ENCODE data around the gene ZNF575.

The ZNF575 gene, protein sequence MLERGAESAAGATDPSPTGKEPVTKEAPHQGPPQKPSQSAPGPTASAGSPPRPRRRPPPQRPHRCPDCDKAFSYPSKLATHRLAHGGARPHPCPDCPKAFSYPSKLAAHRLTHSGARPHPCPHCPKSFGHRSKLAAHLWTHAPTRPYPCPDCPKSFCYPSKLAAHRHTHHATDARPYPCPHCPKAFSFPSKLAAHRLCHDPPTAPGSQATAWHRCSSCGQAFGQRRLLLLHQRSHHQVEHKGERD

DNA sequence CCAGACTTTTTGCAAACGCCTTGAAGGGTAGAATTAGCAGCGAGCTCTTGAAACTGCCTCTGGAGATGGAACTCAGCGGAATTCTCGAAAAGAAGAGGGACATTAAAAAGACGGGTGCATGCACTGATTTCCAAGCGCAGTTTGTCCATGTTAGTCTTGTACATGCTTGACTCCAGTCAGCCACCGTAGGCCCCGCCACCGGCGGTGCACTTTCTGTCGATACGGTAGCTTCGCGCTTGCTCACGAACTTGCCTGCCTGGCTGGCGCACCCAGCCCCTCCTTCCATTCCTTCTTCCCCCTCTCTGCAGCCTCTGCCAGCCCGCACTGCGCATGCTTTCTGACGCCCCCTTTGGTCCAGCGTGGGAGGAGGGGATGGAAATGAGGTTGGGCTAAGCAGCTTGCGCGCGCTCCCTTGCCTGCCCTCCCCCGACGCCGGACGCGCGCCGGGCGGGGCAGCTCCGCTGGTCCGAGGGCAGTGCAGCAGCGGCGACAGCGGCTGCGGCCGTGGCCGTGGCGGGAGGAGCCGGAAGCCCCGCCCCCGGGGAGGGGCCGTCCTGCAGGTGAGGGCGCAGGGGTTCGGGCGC, at the start of gene ZNF575:
Gene ZNF575 (plus strand): TSS at position 227 of the 584 bp plus-strand sequence. CDS start 1,235 bp downstream, outside the sequence.
- peak; percentile 53 to 68 for DNase-seq (ENCODE audit: low read depth in 2 of 2)

DNA sequence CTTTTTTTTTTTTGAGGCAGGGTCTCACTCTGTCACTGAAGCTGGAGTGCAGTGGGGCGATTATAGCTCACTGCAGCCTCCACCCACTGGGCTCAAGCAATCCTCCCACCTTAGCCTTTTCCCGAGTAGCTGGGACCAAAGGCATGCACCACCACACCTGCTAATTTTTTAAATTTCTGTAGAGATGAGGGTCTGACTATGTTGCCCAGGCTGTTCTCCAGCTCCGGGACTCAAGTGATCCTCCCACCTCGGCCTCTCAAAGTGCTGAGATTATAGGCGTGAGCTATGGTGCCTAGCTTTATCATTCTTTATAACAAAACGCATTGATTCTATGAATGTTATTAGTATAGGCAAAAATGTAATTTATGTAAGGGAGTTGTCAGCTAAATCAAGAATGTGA, 49.7 kb upstream of the ZNF575 start:
- no peak for DNase-seq (ENCODE audit: low read depth in 2 of 2)

DNA sequence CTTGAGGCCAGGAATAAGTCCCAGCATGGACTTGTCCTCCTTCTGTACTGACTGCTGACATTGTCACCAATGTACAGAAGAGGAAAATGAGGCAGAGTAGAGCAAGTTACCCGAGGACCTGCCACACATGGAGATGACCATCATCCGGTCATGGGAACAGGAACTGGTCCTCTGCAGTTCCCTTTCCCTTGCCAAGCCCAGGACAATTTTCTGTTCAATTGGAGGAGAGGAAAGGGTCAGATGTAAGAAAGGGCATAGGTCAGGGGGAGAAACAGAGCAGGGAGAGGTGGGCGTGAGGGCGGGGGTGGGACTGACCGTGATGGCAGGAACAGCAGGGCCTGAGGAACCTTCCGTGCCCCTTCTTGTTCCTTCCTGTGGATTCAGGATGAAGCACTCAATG, 47.0 kb upstream of the ZNF575 start:
- no peak for DNase-seq (ENCODE audit: low read depth in 2 of 2)

DNA sequence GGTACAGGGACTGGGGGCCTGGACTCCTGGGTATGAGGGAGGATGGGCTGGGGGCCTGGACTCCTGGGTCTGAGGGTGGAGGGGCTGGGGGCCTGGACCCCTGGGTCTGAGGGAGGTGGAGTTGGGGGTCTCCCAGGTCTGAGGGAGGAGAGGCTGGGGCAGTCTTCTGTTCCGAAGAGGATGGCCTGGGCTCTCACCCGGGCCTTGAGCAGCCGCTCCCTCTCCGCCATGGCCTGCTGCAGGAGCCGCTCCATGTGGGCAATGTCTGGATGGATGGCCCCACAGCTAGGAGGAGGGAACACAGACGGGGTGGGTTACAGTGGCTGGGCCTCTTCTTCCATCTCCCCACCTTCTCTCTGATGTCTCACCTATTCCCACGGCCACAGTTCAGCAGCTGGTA, 46.6 kb upstream of the ZNF575 start:
- DNase-seq (ENCODE audit: low read depth in 2 of 2) = no peak

DNA sequence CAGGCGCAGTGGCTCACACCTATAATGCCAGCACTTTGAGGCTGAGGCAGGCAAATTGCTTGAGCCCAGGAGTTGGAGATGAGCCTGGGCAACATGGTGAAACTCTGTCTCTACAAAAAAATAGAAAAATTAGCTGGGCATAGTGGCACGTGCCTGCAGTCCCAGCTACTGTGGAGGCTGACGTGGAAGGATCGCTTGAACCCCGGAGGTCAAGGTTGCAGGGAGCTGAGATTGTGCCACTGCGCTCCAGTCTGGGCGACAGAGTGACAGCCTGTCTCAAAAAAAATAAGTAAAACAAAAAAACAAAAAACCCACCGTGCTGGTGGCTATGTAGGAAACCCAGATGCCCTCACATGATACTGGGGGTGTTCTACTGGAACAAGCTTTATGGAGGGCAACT, 44.8 kb upstream of the ZNF575 start:
- no peak for DNase-seq (ENCODE audit: low read depth in 2 of 2)

DNA sequence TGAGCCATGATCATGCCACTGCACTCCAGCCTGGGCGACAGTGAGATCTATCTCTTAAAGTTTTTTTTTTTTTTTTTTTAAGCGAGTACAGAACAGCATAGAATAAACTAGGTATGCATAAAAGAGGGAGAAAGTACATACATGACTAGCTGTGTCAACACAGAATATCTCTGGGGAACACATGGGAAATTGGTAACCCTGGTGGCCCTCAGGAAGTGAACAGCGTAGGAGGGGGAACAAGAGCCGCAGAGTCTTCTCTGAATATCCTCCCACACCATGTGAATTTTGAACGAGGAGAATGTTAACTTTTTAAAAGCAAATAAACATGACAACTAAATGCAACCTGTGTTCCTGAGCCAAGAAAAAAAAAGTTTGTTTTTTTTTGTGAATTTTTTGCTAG, 43.7 kb upstream of the ZNF575 start:
- no peak for DNase-seq (ENCODE audit: low read depth in 2 of 2)

DNA sequence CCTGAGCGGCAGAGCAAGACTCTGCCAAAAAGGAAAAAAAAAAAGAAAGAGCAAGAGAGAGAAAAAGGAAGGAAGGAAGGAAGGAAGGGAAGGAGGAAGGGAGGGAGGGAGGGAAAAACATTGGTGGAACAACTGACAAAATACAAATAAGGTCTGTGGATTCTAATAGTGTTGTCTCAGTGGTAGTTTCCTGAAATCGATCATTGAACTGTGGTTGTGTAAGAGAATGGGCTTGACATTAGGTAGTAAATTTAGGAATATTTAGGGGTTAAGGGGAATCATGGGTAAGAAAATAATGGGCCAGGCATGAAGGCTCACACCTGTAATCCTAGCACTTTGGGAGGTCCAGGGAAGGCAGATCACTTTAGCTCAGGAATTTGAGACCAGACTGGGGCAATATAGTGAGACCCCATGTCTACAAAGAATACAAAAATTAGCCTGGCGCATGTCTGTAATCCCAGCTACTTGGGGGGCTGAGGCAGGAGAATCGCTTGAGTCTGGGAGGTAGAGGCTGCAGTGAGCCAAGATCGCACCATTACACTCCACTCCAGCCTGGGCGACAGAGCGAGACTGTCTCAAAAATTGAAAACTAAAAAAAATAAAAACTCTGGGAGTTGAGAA, 42.9 kb upstream of the ZNF575 start:
- DNase-seq (ENCODE audit: low read depth in 2 of 2) = no peak

DNA sequence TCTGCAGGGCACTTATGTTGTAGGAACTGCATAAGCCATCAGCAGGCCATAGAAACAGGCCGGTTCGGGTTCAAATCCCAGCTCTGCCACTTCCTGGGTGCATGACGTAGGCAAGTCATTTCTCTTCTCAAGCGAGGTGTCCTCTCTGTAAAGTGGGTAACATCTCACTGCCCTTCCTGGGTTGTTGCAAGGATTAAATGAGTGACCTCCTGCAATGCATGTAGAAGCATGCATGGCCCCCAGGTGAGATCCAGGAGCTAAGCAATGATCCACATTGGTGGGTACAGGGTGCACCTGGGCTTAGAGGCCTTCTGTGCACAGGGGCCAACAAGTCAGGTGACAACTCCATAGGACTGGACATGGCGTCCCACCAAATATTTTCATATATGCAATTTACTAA, 42.2 kb upstream of the ZNF575 start:
- DNase-seq (ENCODE audit: low read depth in 2 of 2) = no peak

DNA sequence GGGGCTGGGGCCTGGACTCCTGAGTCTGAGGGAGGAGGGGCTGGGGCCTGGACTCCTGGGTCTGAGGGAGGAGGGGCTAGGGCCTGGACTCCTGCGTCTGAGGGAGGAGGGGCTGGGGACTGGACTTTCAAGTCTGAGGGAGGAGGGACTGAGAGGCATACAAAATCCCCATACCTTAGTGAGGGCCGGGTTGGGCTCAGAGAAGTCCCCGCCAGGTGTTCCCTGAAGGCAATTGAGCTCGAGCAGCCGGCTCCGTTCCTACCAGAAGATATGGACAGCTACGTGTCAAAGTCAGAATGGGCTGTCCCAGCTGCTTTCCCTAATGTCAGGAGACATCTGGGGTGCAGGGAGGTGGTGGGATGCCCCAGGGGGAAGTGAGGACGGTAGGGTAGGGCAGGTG, 37.9 kb upstream of the ZNF575 start:
- DNase-seq (ENCODE audit: low read depth in 2 of 2) = no peak

DNA sequence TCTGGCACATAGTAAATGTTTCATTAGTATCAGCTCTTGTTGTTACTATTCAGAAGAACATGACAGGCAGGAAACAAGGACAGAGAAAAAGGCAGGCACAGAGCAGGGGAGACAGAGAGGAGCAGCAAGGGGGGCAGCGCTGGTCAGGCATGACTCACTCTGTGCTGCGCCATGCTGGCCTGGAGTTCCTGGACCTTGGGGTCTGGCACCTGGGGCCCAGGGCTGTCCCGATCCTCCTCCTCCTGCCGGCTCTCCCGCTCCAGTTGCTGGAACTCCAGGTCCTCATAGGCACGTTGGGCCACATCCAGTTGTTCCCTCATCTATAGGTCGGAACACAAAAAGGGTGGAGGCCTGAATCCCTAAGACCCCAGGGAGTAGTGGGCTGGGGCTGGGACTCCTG, 36.0 kb upstream of the ZNF575 start:
- DNase-seq (ENCODE audit: low read depth in 2 of 2) = no peak

DNA sequence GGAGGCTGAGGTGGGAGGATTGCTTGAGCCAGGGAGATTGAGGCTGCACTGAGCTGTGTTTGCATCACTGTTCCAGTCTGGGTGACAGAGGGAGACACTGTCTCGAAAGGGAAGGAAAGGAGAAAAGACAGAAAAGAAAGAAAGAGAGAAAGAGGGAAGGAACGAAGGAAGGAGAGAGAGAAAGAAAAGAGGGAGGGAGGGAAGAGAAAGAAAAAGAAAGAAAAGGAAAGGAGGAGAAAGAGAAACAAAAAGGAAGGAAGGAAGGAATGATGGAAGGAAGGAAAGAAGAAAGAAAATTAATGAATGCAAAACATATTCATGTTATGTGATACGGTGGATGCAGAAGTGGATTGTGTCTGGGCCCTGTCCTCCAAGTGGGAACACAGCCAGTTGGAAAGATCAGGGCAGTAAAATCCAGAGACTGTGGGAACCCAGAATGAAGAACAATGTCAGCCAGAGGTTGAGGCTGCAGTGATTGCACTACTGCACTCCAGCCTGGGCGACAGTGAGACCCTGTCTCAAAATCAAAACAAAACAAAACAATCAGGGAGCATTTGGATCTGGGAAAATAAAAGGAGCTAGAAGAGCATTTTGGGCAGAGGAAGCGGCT, 34.6 kb upstream of the ZNF575 start:
- DNase-seq (ENCODE audit: low read depth in 2 of 2) = no peak

DNA sequence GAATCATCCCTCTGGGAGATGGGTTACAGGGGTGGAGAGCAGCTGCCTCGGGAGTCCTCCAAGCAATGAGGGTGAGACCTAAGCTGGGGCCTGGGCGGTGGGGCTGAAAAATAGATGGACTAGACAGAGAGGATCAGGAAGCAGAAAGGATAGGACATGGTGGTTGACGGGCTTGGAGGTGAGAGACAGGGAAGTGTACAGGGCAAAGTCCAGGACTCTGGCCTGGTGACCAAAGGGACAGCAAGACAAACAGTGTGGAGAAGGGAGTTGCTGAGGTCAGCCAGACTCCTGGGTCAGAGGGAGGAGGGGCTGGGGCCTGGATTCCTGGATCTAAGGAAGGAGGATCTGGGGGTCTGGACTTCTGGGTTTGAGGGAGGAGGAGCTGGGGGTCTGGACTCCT, 33.9 kb upstream of the ZNF575 start:
- DNase-seq (ENCODE audit: low read depth in 2 of 2) = no peak

DNA sequence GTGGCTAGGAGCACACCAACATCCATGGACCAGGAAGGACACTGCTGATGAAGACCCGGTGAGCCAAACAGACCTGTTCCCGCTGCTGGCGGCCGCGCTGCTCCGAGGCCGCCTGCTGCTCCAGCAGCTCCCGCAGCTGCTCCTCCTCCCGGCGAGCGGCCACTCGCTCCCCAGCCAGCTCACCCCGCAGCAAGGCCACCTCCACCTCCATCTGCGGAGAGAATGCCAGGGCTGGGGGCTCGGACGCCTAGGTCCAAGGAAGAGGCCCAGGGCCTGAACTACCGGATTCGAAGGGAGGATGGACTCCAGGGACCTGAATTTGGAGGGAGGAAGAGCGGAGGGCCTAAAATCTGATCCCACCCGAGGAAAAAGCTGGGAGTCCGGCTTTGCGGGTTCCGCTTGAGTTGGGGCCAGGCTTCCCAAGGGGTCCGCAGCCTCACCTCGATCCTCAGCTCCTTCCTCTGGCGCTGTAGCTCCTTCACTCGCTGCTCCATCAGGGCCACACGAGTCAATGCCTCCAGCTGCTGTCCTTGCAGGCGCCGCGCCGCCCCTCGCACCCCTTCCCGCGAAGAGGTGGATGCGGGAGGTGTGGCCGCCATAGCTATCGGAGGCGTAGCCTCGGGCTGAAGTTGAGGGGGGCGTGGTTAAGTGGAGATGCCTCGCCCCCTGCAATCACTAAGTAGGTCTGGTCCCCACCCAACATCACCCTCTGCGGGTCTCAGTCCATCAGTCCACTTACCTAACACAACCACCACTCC, 31.1 kb upstream of the ZNF575 start:
- no peak for DNase-seq (ENCODE audit: low read depth in 2 of 2)

DNA sequence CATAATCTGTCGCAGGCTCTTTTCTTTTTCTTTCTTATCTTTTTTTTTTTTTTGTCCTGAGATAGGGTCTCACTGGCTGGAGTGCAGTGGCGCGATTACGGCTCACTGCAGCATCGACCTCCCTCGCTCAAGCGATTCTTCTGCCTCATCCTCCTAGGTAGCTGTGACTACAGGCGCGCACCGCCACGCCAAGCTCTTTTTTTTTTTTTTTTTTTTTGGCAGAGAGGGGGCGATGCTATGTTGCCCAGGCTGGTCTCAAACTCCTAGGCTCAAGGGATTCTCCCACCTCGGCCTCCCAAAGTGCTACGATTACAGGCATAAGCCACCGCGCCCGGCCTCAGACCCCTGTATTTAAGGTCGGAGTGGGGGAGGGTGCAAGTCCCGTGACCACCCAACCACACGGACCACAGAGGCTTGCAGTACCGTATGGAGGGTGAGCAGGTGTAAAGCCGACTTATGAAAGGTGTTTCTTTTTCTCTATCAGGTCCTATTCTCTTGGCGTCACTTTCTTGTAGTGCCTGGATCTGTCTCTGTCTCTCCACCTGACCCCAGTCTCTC, 30.5 kb upstream of the ZNF575 start:
- no peak for DNase-seq (ENCODE audit: low read depth in 2 of 2)

DNA sequence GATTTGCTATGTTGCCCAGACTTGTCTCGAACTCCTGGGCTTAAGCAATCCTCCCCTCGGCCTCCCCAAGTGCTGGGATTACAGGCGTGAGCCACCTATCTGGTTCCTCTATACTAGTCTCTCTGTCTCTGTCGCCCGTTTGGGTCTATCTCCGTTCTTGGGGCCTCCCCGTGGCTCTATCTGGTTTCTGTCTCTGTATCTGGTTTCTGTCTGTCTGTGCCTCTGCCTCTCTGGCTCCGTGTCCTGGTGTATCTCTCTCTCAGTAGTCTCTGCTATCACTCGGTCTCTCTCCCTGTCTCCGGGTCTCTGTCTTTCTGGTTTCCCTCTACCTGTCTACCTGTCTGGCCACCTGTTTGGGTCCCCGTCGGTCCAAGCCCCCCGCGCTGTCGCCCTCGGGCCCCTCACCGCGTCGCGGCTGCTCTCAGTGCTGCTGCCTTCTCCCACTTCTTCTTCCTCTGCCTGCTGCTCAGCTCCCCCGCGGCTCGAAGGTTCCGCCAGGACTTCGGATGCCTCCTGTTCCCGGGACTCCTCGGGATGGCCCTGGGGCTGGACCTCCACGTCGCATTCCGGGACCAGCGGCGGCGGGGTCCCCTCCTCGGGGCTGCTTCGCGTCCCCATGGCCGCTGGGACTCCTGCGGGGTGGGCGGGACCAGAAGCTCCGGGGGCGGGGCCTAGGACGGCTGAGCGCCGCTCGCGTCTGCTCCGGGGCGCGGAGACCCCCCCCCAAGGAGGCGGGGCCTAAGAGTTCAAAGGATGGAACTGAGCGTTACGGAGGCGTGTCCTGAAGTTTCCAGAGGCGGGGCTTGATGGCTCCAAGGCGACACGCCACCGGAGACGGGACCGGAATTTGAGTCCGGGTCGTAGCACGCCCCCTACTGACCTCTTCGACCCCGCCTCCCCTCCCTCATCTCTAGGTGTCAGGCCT, 29.2 kb upstream of the ZNF575 start:
- peak; percentile 98 to 100 for DNase-seq (ENCODE audit: low read depth in 2 of 2)

DNA sequence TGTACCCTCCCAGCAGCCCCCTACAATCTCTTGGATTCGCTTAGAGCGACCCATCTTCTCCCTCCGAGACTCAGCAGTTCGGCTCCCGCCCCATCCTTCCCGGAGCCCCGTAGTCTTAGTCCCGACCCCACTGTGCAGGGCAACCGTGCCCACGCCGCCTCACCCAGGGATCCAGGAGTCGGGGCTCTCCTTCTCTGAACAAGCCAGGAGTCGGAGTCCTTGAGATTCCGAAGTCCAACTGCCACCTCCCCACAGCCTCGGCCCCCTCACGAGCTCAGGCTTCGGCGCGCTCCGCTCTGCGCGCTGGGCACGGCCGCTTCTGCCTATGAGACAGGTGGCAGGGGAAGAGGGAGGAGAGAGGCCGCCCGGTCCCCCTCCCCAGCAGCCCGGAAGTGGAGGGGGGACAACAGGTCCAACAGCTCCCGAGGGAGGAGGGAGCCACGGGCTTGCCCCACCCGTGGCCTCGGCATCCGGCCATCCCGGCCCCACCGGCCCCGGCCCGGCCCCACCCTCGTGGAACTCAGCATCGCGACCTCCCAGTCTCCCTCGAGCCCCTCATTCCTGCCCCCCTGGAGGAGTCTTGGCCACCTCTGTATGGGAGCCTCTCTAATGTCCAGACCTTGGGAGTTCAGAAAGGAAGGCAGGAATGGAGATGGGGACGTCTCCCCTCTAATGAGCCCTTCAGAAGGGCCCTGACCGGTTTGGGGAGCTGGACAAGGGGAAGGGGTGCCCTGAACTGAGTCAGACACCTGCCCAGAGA, 28.4 kb upstream of the ZNF575 start, which contains the start of gene PHLDB3:
Gene PHLDB3 (minus strand): TSS at position 321 of the 760 bp plus-strand sequence. CDS start 628 bp downstream, outside the sequence.
- DNase-seq (ENCODE audit: low read depth in 2 of 2) = no peak

DNA sequence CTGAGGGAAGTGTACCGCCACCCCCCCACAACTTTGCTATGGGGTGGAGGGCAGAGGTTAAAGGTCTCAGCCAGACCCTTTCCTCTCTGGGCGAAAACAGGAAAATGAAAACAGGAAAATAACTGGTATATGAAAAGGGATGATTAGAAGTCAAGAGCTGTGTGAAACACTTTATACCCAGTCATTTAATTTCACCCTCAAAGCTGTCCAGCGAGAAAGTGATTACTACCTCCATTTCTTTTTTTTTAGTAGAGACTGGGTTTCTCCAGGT, 27.9 kb upstream of the ZNF575 start:
- no peak for DNase-seq (ENCODE audit: low read depth in 2 of 2)

DNA sequence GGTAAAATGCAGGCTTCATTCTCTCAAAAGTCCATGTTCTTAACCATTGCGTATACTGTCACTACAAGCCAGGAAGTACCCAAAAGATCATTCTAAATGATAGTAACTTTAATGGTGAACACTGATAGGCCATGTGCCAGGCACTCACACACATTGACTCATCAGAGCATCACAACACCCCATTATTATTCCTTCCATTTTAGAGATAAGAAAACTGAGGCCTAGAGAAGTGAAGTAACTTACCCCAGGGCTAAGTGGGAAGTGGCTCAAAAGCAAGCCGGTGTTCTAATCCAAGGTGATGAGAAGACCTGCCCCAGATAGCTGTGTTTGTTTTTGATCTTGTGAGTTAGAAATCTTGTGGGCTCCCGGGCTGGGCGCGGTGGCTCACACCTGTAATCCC, 27.0 kb upstream of the ZNF575 start:
- DNase-seq (ENCODE audit: low read depth in 2 of 2) = no peak

DNA sequence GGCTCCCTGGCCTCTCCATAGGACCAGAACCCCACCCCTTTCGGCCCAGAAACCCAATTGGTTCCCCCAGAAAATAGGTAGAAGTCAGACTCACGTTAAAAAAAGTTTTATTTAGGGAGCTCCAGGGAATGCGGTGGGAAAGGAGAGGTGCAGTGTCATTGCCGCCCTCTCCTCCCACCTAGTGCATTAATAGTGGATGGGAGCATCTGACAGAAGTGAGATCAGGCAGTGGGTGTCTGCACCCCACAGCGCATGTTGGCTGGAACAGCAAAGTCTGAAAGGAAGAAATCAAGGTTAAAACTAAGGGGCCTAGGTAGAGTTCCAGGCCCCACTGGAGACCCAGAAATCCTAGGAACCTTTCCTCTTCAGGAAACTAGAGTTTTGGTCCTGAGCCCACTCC, 26.4 kb upstream of the ZNF575 start:
- DNase-seq (ENCODE audit: low read depth in 2 of 2) = no peak

DNA sequence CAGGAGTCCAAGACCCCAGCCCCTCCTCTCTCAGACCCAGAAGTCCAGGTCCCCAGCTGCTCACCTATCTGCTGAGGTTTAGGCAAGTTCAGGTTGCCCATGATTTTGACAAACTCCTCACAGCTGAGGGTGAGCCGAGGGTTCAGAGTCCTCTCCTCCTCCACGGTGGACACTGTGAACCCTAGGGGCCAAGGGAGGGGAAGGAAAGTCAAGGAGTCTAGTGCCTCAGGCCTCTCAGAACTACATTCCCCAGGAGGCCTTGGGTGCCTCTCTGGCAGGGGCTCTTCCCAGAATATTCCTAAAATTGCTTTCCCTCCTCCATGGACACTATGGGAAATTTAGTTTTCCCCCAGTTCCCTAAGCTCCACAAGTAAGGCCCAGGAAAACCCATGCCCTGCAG, 25.1 kb upstream of the ZNF575 start:
- no peak for DNase-seq (ENCODE audit: low read depth in 2 of 2)
